B cell (primary cell): ENCODE data around the gene DTNA. TPM values are rescaled to one million over a fixed set of nuclear protein-coding genes. Genes with fewer than 3 reads are reported as not detected.

Source experiments
- ATAC-seq: fragments of 200-7000 bp; cut with Tn5 transposase; one replicate; pipeline ENCODE4 v1.10.0; 2021; ENCODE audit warnings: low read depth, mild to moderate bottlenecking, moderate number of reproducible peaks, moderate library complexity
- CTCF ChIA-PET: fragments of 350-600 bp; sonication (Branson Sonifier 250); formaldehyde crosslinking; loops from one replicate; lab custom pipeline; 2021; ENCODE audit warnings: antibody characterized with exemption, inconsistent platforms; lab: Charles Lee
- POLR2A ChIA-PET: fragments of 350-600 bp; sonication (Branson Sonifier 250); formaldehyde crosslinking; loops from one replicate; lab custom pipeline; 2021; ENCODE audit warnings: antibody characterized with exemption; lab: Charles Lee
- DNase-seq: peaks from one replicate; pipeline ENCODE4 v3.0.0; 2013
- H2AFZ ChIP-seq: 2 replicates; pipeline ENCODE4 v1.6.1; 2012; ENCODE audit warnings: mild to moderate bottlenecking, low read depth, low read length; ENCODE audit not compliant: insufficient read depth, poor library complexity, severe bottlenecking
- H3K27ac ChIP-seq, 2 donors: 1 replicate in 1 of 2; 2 replicates in 1 of 2; pipeline ENCODE4 v1.5.1; 2012 to 2013; ENCODE audit warnings: low read length in 2 of 2, mild to moderate bottlenecking in 2 of 2, moderate library complexity in 1 of 2
- H3K27me3 ChIP-seq, 4 experiments: fragments of 200-600 bp in 1 of 4; sonication (generic) in 1 of 4; replicated peaks in 1 of 4; 1 replicate in 2 of 4; 2 replicates in 2 of 4; pipeline versions ENCODE4 v1.6.1 to v1.7.0; 2013 to 2016; ENCODE audit warnings: low read length in 3 of 4, mild to moderate bottlenecking in 2 of 4, mixed read lengths in 1 of 4, moderate library complexity in 1 of 4; ENCODE audit not compliant: insufficient read depth in 4 of 4, control insufficient read depth in 3 of 4; ENCODE audit errors: control extremely low read depth in 1 of 4
- H3K36me3 ChIP-seq, 2 experiments: replicated peaks in 1 of 2; 1 replicate in 1 of 2; 2 replicates in 1 of 2; pipeline versions ENCODE4 v1.6.1 to v1.7.1; 2013; ENCODE audit warnings: low read length in 1 of 2; ENCODE audit not compliant: insufficient read depth in 2 of 2, control insufficient read depth in 1 of 2; ENCODE audit errors: control extremely low read depth in 1 of 2, extremely low read depth in 1 of 2
- H3K4me1 ChIP-seq, 2 donors: fragments of 200-600 bp in 1 of 2; sonication (generic) in 1 of 2; 1 replicate in 1 of 2; 2 replicates in 1 of 2; pipeline versions ENCODE4 v1.5.1 to v1.6.1; 2013 to 2017; ENCODE audit warnings: low read length in 2 of 2; ENCODE audit not compliant: control insufficient read depth in 2 of 2, insufficient read depth in 2 of 2
- H3K4me2 ChIP-seq: replicated peaks from 2 replicates; pipeline ENCODE3; 2012; ENCODE audit warnings: mild to moderate bottlenecking, low read depth, low read length; ENCODE audit not compliant: poor library complexity, severe bottlenecking
- H3K4me3 ChIP-seq, 5 experiments: fragments of 200-600 bp in 1 of 5; sonication (generic) in 1 of 5; 1 replicate in 3 of 5; 2 replicates in 2 of 5; pipeline versions ENCODE4 v1.5.1 to v1.7.0; 2011 to 2016; ENCODE audit warnings: low read length in 4 of 5, mild to moderate bottlenecking in 4 of 5, low read depth in 2 of 5, control low read depth in 1 of 5, moderate library complexity in 1 of 5; ENCODE audit not compliant: insufficient read depth in 1 of 5; ENCODE audit errors: control extremely low read depth in 1 of 5, extremely low read depth in 1 of 5
- H3K79me2 ChIP-seq: fragments of 200-600 bp; sonication (generic); one replicate; pipeline ENCODE4 v1.6.0; 2016; ENCODE audit warnings: low read length; ENCODE audit not compliant: control insufficient read depth, insufficient read depth
- H3K9ac ChIP-seq: fragments of 200-600 bp; sonication (generic); 2 replicates; pipeline ENCODE4 v1.6.1; 2017; ENCODE audit warnings: mild to moderate bottlenecking, low read length, moderate library complexity
- H3K9me3 ChIP-seq, 3 donors: one replicate each; pipeline versions ENCODE4 v1.6.1 to v1.7.1; 2013; ENCODE audit warnings: low read length in 2 of 3; ENCODE audit not compliant: control insufficient read depth in 2 of 3, insufficient read depth in 1 of 3; ENCODE audit errors: control extremely low read depth in 1 of 3
- H4K20me1 ChIP-seq: 2 replicates; pipeline ENCODE4 v1.6.0; 2012; ENCODE audit warnings: mild to moderate bottlenecking, low read length; ENCODE audit not compliant: insufficient read depth, control insufficient read depth, poor library complexity, severe bottlenecking
- H3K27ac Mint-ChIP-seq: one replicate; pipeline ENCODE4 v1.8.0; 2021; ENCODE audit warnings: mixed read lengths
- H3K27me3 Mint-ChIP-seq: one replicate; pipeline ENCODE4 v1.8.0; 2021; ENCODE audit warnings: mixed read lengths
- H3K4me1 Mint-ChIP-seq: one replicate; pipeline ENCODE4 v1.8.0; 2021; ENCODE audit warnings: mixed read lengths
- H3K4me3 Mint-ChIP-seq: one replicate; pipeline ENCODE4 v1.8.0; 2021; ENCODE audit warnings: mixed read lengths
- H3K9me3 Mint-ChIP-seq: one replicate; pipeline ENCODE4 v1.8.0; 2022; ENCODE audit warnings: mixed read lengths; ENCODE audit not compliant: insufficient read depth
- EZH2 ChIP-seq: IDR thresholded peaks from 2 replicates; pipeline ENCODE4 v1.6.1; 2012; ENCODE audit warnings: borderline replicate concordance, low read depth, mild to moderate bottlenecking, moderate library complexity, low read length; ENCODE audit not compliant: insufficient read depth, poor library complexity, severe bottlenecking
- WGBS: methylation state at CpG from one replicate; pipeline ENCODE4 v1.1.5; 2013; ENCODE audit warnings: missing lambda C conversion rate; ENCODE audit not compliant: insufficient coverage; 5-methylcytosine and 5-hydroxymethylcytosine counted together
- intact Hi-C: fragments of 100-400 bp; cut with micrococcal nuclease; formaldehyde crosslinking; loops from one replicate; pipeline ENCODE4 v1.10.0; 2022
- polyA plus RNA-seq: library from polyadenylated mRNA; depleted of rRNA; stranded (reverse); fragments of >200 nt; gene quantifications from 2 replicates; pipeline ENCODE4 v1.2.3, GENCODE V29; 2012
- total RNA-seq, 2 donors: library from RNA; stranded (reverse); fragments of 120-200 nt in 1 of 2; gene quantifications; 1 replicate in 1 of 2; 2 replicates in 1 of 2; pipeline versions ENCODE4 v1.2.3 to v1.2.4, GENCODE V29; 2013 to 2022
- TF ChIP-seq, protein P1 (sequence below): fragments of 200-600 bp; IDR thresholded peaks from one replicate; pipeline ENCODE4 v1.8.0; 2022; ENCODE audit warnings: antibody characterized with exemption, mild to moderate bottlenecking

Gene DTNA
- total and polyA plus RNA-seq, 2 donors (not counting 1 experiment from before 2014, with no cell fraction given), result not detected

DNA sequence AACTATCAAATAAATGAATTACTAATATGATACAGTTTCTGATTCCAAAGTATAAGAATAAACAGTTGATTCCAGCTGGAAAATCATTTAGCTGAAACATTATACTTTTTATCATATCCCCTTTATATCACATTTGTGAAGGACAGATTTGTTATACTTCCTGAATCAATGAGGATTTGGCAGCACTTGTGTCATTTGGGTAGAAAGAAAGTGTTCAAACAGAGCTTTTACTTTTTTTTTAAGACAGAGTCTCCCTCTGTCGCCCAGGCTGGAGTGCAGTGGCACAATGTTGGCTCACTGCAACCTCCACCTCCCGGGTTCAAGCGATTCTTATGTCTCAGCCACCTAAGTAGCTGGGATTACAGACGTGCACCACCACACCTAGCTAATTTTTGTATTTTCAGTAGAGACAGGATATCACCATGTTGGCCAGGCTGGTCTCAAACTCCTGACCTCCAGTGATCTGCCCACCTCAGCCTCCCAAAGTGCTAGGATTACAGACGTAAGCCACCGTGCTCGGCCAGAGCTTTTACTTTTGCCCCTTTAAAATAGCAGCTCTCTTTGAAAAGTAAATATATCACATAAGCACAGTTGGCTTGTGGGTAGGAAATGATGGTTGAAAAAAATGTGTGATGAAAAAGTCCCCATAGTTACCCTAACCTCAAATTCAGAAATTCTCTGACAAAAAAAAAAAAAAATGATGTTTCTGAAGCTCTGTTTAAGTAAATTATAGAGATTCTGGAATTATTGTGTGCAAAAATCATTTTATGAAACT is 95.2 kb downstream of the DTNA start:
- peaks cover 10% of the 10 kb centered on the region for H3K27me3 Mint-ChIP-seq
- no peaks in the 10 kb centered on the region for H3K36me3 ChIP-seq
- WGBS, result 78% methylated on average over 3 of the region's 7 CpGs
- no peaks in the 10 kb centered on the region for H3K4me1 ChIP-seq
- no peaks in the 10 kb centered on the region for H3K9me3 ChIP-seq
- ChIA-PET POLR2A (no interaction called here), CTCF (interaction anchor here (1.6 kb wide), 1 partner anchor 17 kb away, joined by 5 read pairs; no protein-coding TSS in a partner anchor)
- H3K4me2 ChIP-seq, result no peak overlapping the region
- H3K27ac ChIP-seq, result no peak overlapping the region
- no peaks in the 10 kb centered on the region for H3K9me3 Mint-ChIP-seq
- DNase-seq (no peak), ATAC-seq (no peak)
- H2AFZ ChIP-seq, result no peak overlapping the region
- H3K9ac ChIP-seq, result no peak overlapping the region
- H3K79me2 ChIP-seq, result no peaks in the 10 kb centered on the region
- intact Hi-C loops, result no loop called here
- H3K27me3 ChIP-seq, result no peaks in the 10 kb centered on the region
- no peak overlapping the region for H3K4me3 Mint-ChIP-seq
- no peak overlapping the region for H3K27ac Mint-ChIP-seq
- TF ChIP-seq EZH2, result no peak
- TF ChIP-seq, protein P1, sequence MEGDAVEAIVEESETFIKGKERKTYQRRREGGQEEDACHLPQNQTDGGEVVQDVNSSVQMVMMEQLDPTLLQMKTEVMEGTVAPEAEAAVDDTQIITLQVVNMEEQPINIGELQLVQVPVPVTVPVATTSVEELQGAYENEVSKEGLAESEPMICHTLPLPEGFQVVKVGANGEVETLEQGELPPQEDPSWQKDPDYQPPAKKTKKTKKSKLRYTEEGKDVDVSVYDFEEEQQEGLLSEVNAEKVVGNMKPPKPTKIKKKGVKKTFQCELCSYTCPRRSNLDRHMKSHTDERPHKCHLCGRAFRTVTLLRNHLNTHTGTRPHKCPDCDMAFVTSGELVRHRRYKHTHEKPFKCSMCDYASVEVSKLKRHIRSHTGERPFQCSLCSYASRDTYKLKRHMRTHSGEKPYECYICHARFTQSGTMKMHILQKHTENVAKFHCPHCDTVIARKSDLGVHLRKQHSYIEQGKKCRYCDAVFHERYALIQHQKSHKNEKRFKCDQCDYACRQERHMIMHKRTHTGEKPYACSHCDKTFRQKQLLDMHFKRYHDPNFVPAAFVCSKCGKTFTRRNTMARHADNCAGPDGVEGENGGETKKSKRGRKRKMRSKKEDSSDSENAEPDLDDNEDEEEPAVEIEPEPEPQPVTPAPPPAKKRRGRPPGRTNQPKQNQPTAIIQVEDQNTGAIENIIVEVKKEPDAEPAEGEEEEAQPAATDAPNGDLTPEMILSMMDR, result no peak
- no peaks in the 10 kb centered on the region for H4K20me1 ChIP-seq
- no peak overlapping the region for H3K4me3 ChIP-seq
- H3K4me1 Mint-ChIP-seq, result no peaks in the 10 kb centered on the region

DNA sequence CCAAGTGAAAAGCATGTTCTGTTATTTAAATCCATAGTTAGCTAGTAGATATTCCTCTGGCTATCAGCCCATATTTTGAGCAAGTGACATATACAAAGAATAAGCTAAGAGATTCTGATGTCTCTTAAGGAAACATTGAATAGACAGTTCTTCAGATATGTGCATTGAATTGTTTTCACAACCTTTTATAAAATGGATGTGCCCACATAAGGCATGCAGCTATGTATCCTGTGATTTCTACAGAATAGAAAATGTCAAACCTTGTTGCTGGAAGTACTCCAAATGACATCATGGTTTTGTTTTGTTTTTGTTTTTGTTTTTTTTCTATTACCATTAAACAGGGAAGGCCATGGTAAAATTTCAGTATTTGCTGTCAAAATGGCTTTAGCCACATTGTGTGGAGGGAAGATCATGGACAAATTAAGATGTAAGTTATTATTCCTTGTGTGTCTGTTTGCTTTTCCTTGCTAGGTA is 95.8 kb downstream of the DTNA start:
- H3K4me3 Mint-ChIP-seq, result no peak overlapping the region
- CTCF ChIA-PET, result interaction anchor here (1.6 kb wide), 1 partner anchor 17 kb away, joined by 5 read pairs; no protein-coding TSS in a partner anchor
- no peak for ATAC-seq

More for the DNA sequence above, 95.8 kb downstream of the DTNA start:
- H3K79me2 ChIP-seq, result no peaks in the 10 kb centered on the region
- no peak for TF ChIP-seq EZH2
- TF ChIP-seq, protein P1, result no peak
- H3K9me3 ChIP-seq, result no peaks in the 10 kb centered on the region
- H3K27ac Mint-ChIP-seq, result no peak overlapping the region
- H3K4me3 ChIP-seq, result no peak overlapping the region
- no peak overlapping the region for H3K27ac ChIP-seq
- H3K27me3 Mint-ChIP-seq, result peaks cover 10% of the 10 kb centered on the region
- POLR2A ChIA-PET, result no interaction called here
- no peaks in the 10 kb centered on the region for H3K9me3 Mint-ChIP-seq
- no peaks in the 10 kb centered on the region for H3K36me3 ChIP-seq
- H3K4me1 Mint-ChIP-seq, result no peaks in the 10 kb centered on the region
- no peaks in the 10 kb centered on the region for H4K20me1 ChIP-seq
- H3K4me1 ChIP-seq, result no peaks in the 10 kb centered on the region
- no peak for DNase-seq
- no peak overlapping the region for H3K9ac ChIP-seq
- intact Hi-C loops, result no loop called here
- no peak overlapping the region for H3K4me2 ChIP-seq
- no peak overlapping the region for H2AFZ ChIP-seq
- no peaks in the 10 kb centered on the region for H3K27me3 ChIP-seq
